GM12892 (cell line): Measurements from ENCODE around the gene CIT.

Experiments
- POLR2A ChIP-seq: IDR thresholded peaks from 2 replicates; pipeline ENCODE4 v1.6.1; 2011; ENCODE audit warnings: low read depth, low read length, control low read depth
- POLR2AphosphoS5 ChIP-seq: IDR thresholded peaks from 2 replicates; pipeline ENCODE4 v1.6.1; 2011; ENCODE audit warnings: low read depth, low read length, control low read depth
- TAF1 ChIP-seq: IDR thresholded peaks from 2 replicates; pipeline ENCODE4 v1.6.1; 2011; ENCODE audit warnings: low read depth, mild to moderate bottlenecking, control low read depth, low read length, borderline replicate concordance

DNA sequence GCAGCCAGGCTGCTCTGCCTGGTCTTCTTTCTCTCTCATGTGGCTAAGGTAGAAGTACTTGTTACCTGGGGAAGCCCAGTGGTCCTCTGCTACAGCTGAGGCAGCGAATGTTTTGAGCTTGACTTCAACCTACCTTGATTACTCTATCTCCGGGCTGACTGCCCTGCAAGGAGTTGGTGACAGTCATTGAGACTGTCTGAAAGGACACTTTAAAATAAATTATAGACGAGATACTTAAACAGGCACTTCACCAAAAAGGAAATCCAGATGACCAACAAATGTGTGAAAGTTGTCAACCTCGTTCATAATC is 474 bp upstream of the CIT start:
- TF ChIP-seq POLR2AphosphoS5 (no peak), POLR2A (no peak), TAF1 (no peak)
